HG02981 (cell line): ENCODE data around the gene ZNF688.
"Not testable (repeated sequence)": the region's sequence is repeated elsewhere in the genome, so short reads cannot be mapped to it uniquely, and the experiment has no call there.

ENCODE experiments used
- ATAC-seq: cut with Tn5 transposase; IDR thresholded peaks from one replicate; pipeline ENCODE4 v1.9.1; 2021; ENCODE audit warnings: mild to moderate bottlenecking, moderate library complexity; ENCODE audit not compliant: unreplicated experiment

The ZNF688 gene

DNA sequence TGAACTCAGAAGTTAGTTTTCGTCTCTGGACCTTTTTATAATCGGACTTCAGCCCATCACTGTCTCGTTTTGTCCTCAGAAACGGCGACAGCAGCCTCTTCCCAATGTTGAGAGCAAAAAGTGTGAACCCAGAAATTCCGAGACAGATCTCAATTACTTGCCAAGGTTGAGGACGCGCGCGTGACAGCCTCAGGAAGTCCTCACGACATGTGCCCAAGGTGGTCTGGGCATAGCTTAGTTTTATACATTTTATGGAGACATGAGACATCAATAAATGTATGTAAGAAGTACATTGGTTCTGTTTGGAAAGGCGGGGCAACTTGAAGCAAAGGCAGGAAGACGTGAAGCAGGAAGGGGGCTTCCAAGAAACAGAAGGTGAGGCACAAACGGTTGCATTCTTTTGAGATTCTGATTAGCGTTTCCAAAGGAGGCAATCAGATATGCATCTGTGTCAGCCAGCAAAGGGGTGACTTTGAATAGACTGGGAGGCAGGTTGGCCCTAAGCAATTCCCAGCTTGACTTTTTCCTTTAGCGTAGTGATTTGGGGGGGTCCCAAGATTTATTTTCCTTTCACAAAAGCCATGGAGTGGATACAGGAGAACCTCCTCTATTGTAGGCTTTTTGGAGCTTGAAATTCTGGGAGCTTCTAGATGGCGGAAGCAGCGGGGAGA, 36.3 kb downstream of the ZNF688 start:
- no peak for ATAC-seq

DNA sequence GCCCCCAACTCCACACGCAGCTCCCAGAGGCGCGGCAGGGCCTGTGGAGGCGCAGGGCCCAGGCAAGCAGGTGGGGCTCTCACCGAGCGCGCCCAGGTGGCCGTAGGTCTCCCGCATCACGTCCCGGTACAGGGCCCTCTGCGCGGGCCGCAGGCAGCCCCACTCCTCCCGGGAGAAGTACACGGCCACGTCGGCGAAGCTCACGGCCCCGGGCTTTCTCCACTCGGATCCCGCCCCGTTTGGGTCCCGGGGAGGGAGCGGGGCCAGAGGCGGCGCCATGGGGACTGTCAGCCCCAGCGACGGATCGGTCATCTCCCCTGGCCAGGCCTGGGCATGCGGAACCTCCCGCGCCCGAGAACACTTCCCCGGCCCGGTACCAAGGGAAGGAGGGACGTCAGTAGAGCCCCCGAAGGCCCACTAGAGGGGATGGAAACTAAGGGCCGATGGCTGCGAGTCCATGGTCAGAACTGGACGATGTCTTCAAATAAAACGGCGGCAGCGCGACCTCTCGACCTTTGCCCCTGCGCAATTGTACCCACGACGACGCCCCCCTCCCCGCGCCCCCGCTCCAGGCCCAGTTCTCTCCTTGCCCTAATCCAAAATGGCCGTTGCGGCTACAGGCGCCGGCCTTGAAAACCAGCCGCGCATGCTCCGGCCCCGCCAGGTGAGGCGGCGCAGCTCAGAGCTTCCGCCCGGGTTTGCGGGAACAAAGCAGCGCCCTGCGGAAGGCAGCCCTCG, 37.0 kb downstream of the ZNF688 start, which contains the start of gene ZNF747:
TSS of gene ZNF747 (minus strand) at position 491 of the 738 bp plus-strand sequence. CDS start at position 312, 179 bp downstream.
- ATAC-seq = no peak

DNA sequence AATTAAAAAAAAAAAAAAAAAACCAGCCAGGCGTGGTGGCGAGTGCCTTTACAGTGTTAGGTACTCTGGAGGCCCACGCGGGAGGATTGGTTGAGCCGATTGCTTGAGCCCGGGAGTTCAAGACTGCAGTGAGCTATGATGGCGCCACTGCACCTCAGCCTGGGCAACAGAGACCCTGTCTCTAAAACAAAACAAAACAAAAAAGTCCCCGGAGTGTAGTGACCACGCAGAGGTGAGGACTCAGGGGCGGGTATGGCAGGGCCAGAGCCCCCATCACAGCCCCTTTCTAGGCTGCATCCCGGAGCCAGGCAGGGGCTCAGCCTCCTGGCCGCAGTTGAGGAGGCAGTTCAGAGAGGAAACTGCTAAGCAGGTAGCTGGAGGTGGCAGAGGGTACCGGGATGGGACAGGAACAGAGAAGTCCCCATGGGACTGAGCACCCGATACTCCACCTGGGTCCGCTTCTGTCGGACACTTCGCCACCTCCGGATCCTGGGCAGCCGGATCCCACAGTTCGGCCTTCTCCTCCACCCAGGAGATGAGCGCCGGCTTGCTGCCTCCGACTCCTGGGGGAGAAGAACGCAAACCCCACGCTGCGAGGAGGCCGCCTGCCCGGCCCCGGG, 37.7 kb downstream of the ZNF688 start:
- ATAC-seq = no peak

DNA sequence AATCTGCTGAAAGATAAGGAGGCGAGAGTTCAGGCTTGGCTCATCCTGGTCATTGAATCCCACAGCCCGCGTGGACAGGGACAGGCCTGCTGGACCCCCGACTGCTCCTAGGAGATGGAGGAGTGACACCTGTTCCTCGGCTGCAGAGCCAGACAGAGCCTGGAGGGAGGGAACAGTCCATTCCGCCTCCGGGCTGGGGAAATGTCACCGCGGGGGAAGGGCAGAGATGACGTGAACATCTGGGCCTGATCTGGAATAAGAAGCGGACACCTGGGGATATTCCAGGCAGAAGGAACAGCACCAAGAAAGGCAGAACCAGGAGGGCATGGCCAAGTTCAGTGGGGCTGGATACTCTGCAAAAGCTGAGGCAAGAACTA, 38.4 kb downstream of the ZNF688 start:
- no peak for ATAC-seq

DNA sequence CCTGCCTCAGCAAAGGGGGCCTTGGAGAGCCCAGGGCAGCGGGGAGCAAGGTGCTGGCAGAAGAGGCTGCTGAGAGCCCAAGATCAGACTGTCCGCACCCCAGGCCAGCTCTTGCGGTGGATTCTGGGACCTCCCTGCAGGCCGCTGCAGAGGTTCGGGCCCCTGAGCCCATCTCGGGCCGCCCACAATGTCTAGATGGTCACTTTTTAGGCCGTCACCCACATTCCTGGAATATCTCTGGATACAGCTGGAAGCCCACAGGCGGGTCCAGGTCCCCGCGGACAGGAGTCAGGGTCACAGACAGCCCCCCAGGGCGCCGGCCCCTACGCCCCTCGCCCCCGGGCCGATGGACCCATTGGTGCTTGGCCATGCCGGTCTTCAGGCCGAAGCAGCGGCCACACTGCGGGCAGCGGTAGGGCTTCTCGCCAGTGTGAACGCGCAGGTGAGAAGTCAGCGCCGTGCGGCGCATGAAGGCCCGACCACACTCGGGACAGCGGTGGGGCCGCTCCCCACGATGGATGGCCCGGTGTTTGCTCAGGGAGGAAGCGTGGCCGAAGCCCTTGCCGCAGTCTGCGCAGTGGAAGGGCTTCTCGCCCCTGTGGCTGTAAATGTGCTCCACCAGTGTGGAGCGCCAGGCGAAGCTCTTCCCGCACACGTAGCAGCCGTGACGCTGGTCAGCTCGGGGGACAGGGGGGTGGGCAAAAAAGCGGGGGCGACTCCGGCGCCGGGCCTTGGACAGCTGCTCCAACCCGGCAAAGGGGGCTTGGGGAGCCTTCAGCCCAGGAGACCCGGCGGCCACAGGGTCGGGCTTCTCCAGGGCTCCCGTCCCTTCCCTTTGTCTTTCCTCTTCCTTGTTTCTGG, 39.0 kb downstream of the ZNF688 start:
- no peak for ATAC-seq

DNA sequence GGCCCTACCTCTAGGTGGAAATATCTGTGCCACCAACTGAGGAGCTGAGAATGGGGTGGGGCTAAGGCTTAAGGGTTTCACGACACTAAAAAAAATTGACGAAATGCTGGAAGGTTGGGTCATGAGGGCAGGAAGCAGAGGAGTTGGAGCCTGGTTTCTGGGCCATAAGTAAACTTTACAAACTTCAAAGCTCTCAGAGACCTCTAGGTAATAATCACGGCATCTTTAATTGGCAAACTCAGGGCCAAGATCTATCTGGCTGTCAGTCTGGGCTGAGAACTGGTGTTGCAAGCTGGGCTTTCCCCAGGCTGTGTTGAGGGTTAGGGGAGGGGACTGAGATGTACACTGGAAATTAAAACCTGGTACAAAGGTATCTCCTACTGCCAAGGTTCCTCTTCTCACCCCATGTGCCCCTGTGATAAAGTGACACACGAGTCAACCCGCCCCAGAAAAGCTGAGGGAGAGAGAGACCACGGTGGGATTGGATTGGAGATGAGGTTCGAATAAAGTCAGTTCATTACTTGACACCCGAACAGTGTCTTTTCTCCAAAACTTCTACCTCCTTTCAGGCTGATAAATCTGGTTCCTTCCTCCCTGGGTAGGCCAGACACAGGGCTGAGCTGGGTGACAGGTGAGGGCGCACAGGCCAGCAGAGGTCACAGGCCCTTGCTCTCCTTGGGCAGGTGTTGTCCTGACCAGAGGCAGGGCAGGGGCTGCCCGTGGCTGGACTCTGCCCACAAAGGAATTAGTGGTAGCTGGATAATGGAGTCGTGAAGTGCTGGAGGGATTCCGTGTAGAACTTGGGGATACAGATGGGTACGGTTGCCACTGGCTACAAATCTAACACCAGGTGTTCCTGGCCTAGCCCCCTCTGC, 41.1 kb downstream of the ZNF688 start:
- ATAC-seq = no peak

DNA sequence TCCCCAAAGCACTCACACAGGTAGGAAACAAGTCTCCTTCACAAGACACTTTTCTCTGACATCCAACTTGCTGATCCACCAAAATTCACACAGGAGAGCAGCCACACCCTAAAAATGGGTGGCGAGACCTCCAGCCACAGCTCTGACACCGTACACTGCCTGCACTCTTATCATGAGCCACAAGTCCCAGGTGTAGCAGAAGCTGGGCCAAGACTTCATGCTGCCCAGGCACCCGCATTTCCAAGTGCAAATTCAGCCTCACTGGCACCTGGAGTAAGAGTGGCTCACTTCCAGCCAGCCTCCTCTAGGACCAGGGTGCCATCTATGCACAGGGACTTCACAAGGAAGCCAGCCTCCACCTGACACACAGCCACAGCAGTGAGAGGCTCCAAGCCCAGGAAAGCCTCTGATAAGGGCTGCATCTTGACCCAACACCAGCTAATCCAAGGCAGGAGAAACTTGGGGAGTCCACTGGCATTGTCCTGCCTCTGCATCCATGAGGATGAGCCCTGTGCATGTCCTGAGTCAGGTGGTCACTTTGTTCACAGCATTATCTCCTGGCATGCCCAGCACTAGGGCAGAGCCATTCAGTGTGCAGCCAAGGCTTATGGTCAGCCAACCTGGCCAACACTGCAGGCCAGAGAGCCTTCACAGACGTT, 42.6 kb downstream of the ZNF688 start:
- ATAC-seq = no peak

DNA sequence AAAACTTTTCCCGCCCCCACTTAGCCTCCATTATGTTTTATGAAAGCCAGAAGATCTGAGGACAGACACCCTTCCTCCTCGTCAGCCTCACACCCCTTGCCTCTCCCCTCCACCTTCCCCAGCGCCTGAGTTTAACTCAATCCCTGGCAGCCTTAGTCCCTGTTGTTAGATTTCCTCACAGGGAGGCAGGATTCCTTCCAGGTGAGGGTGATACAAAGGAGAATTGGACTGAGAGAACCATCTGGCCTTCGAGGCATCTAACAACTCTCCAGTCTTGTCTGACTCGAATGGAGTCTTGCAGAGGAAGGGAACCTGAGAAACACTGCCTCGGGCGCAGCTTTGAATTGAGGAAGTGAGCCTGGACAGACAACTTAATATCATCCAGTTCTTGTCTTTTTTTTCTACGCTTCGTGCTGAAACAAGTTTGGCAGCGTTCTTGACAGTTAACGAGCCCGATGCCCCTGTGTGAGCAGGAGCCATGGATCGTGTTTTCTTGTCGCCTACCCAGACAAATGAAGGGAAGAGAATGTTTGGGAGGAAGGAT, 43.8 kb downstream of the ZNF688 start:
- peak; percentile 16 for ATAC-seq

DNA sequence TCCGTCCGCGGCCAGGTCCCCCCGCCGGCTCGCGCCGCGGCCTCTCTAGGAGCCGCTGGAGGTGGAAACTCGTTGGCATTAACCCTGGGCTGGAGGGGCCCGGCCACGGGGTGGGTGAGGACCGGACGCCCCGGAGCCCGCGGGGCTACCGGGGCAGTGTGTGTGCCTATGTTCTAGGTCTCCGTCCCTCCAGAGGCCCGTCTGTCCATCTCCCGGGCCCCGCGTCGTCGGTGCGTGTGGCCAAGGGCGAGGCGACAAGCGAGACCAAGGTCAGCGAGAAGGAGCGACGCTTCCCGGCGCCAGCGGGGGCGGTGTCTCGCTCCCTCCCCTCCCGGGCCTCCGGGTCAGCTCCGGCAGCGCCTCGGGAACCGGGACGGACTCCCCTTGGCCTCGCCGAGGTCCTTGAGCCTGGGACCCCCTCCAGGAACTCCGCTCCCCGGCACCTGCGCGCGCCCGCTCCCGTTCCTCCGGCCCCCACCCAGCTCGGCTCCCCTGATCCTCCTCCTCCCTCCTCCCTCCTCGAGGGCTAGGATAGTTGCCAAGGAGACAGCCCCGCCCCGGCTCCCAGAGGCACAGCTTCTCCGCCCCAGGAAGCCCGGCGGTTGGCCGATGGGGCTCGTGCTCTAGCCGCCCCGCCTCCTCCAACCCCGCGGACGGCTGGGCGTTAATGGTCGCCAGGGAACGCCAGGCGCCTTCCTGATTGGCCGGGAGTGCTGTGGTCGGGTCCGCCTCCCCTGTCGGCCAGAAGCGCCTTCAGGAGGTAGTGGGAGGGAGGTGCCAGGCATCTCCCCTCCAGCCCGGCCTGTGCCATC, 44.5 kb downstream of the ZNF688 start:
- peak; percentile 72 for ATAC-seq

DNA sequence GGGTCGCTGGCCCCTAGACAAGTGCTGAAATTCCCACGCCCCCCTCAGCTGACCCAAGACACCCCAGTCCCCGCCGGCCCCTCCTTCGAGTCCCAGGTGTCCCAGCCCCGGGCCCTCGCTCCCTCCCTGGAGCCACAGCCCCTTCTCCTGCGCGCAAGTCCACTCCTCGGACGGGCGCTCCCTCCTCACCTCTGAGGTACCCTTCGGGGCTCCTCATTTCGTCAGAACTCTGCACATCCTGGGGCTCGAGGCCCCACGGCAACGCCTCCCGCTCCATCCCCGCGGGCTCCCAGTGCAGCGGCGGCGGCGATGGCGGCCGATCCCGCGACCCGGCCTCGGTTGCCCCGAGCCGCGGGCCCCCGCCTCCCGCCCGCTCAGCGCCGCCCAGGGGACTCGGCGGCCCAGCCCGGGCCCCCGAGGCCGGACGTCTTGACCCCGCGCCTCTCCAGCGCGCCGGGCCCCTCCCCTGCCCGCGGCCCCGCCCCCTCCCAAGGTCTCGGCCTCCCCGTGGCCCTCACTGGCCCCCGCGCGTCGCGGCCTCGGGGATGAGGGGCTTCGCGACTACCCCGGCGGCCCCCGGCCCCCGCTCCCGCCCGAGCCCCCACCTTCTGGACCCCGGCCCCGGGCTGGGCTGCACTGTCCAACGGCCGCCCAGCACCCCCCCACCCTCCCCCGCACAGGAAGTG, 45.2 kb downstream of the ZNF688 start, which contains the start of gene ZNF768:
TSS of gene ZNF768 (minus strand) at position 430 of the 686 bp plus-strand sequence. CDS start at position 277, 153 bp downstream.
- peak; percentile 19 for ATAC-seq

DNA sequence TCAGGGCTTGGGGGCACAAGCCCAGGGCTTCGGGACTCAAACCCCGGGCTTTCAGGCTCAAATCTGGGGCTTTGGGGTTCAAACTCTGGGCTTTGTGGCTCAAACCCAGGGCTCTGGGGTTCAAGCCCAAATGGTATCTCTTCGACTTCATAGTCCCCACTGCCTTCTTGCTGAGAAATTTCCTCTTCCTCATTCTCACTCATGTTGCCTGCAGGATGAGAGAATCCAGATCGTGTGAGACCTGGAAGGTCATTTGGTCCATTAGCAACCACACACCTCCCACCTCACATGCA, 45.7 kb downstream of the ZNF688 start:
- no peak for ATAC-seq

DNA sequence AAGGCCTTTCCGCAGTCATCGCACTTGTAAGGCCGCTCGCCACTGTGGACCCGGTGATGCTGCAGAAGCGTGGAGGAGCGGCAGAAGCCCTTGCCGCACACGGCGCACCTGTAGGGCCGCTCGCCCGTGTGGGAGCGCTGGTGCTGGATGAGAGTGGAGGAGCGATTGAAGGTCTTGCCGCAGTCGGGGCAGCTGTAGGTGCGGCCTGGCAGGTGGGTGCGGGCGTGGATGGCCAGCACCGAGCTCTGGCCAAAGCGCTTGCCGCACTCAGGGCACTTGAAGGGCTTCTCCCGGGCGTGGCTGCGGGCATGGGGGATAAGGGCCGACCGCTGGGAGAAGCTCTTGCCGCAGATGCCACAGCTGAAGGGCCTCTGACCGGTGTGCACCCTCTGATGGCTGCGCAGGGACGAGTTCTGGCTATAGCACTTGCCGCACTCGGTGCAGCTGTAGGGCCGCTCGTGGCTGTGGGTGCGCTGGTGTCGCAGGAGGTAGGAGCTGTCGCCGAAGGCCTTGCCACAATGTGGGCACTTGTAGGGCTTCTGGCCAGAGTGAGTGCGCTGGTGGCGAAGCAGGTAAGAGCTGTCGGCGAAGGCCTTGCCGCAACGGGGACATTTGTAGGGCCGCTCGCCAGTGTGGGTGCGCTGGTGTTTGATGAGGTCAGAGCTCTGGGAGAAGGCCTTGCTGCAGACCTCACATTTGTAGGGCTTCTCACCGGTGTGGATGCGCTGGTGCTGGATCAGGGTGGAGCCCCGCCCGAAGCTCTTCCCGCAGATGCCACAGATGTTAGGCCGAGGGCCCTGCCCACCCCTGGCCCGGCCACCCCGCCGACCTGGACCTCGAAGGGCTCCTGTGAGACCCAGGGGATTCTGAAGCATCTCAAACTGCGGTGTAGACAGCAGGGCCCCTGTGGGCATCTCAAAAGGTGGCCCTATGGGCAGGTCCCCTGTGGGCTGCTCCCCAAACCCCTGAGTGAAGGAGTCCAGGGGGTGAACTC, 46.6 kb downstream of the ZNF688 start:
- ATAC-seq = no peak

DNA sequence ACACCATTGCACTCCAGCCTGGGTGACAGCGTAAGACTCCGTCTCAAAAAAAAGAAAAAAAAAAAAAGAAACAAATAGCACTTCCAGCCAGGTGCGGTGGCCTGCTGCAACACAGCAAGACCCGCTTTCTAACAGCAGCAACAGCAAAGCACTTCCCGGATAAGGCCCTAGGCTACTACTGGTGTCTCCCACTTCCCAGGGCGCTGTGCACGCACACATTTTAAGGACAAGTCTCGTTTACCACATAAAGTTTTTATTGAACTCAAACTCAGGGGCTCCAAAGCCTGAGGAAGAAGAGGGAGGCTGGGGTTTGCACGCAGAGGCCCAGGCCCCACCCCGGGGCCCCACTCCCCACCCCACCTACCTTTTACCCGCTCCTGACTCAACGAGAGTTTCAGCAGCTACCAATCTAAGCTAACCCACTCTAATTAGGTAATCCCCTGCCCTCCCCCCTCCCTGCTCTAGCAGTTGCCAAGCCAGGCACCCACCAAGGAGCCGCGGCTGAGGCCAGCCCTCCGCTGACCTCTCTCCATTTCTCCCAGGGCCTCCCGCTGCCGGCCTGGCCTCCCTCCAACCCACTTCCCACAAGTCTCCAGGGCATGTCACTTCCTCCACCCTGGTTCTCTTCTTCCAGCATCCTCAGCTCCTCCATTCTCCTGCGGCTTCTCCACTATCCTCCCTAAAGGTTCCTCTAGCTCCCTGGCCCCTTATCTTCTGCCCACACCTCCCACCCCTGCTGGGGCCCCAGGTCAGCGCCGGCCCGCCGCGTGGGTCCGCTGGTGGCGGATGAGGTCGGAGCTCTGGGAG, 47.5 kb downstream of the ZNF688 start:
- ATAC-seq = no peak

DNA sequence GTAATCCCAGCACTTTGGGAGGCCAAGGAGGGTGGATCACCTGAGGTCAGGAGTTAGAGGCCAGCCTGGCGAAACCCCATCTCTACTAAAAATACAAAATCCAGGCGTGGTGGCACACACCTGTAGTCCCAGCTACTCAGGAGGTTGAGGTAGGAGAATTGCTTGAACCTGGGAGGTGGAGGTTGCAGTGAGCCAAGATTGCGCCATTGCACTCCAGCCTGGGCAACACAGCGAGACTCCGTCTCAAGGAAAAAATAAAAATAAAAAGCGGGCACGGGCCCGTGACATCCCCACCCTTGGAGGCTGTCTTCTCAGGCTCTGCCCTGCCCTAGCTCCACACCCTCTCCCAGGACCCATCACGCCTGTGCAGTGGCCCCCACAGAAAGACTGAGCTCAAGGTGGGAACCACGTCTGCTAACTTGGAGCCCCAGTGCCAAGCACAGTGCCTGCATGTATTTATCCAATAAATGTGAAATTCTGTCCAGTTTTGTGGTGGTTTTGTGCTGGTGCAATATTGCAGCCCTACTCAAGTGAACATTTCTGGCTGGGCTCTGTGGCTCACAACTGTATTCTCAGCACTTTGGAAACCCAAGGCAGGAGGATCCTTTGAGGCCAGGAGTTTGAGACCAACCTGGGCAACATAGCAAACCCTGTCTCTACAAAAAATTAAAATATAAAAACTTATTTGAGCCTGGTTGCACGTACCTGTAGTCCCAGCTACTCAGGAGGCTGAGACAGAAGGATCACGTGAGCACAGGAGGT, 48.6 kb downstream of the ZNF688 start:
- not testable (repeated sequence) for ATAC-seq
